Neutrophil (primary cell): ENCODE measurements around the gene NAA60.

Source experiments
- H3K27ac ChIP-seq: fragments of 200-600 bp; sonication (generic); 2 replicates; pipeline ENCODE4 v1.5.1; 2016; ENCODE audit warnings: mild to moderate bottlenecking, moderate library complexity
- H3K27me3 ChIP-seq: fragments of 200-600 bp; sonication (generic); 2 replicates; pipeline ENCODE4 v1.6.0; 2016; ENCODE audit warnings: mild to moderate bottlenecking
- H3K36me3 ChIP-seq: fragments of 200-600 bp; sonication (generic); 2 replicates; pipeline ENCODE4 v1.5.1; 2017
- H3K4me1 ChIP-seq, 2 experiments: fragments of 200-600 bp in 1 of 2; sonication (generic) in 1 of 2; 1 replicate in 1 of 2; 2 replicates in 1 of 2; pipeline versions ENCODE4 v1.5.1 to v1.6.1; 2013 to 2016; ENCODE audit warnings: low read depth in 1 of 2, low read length in 1 of 2, mild to moderate bottlenecking in 1 of 2, moderate library complexity in 1 of 2; ENCODE audit not compliant: control insufficient read depth in 1 of 2, insufficient read depth in 1 of 2
- H3K4me3 ChIP-seq, 2 experiments: fragments of 200-600 bp in 1 of 2; sonication (generic) in 1 of 2; 1 replicate in 1 of 2; 2 replicates in 1 of 2; pipeline ENCODE4 v1.5.1; 2013 to 2016; ENCODE audit warnings: low read depth in 1 of 2, low read length in 1 of 2, mild to moderate bottlenecking in 1 of 2, moderate library complexity in 1 of 2
- H3K9me3 ChIP-seq: fragments of 200-600 bp; sonication (generic); 2 replicates; pipeline ENCODE4 v1.5.1; 2016
- CTCF ChIP-seq: fragments of 200-600 bp; sonication (generic); IDR thresholded peaks from 2 replicates; pipeline ENCODE4 v1.5.1; 2016; ENCODE audit warnings: antibody characterized with exemption

The NAA60 gene

GRCh38 chr16:3518292-3518985 is 75.0 kb downstream of the NAA60 start:
- H3K4me1 ChIP-seq = no peaks in the 10 kb centered on the region
- H3K4me3 ChIP-seq = no peak overlapping the region
- no peaks in the 10 kb centered on the region for H3K36me3 ChIP-seq
- TF ChIP-seq CTCF = no peak
- H3K27ac ChIP-seq = no peak overlapping the region
- no peaks in the 10 kb centered on the region for H3K27me3 ChIP-seq
- no peaks in the 10 kb centered on the region for H3K9me3 ChIP-seq

DNA sequence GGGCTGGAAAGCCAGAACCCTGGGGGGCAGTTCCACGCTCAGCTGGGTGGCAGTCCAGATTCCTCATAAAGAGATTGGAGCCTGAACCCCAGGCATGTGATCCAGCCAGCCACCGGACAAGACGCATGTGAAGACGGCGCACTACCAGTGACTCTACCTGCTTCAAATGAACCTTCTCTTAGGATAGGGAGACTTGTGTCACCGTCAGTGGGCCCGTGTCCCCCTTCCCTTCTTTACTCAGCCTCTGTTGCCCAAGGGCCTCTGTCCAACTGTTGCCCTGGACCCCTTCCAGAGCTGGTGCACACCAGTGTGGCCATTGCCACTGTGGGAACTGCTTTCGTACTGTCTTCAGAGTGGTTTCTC is 75.5 kb downstream of the NAA60 start:
- H3K4me1 ChIP-seq = no peaks in the 10 kb centered on the region
- TF ChIP-seq CTCF = no peak
- no peaks in the 10 kb centered on the region for H3K36me3 ChIP-seq
- no peak overlapping the region for H3K4me3 ChIP-seq
- H3K27ac ChIP-seq = no peak overlapping the region
- no peaks in the 10 kb centered on the region for H3K27me3 ChIP-seq
- H3K9me3 ChIP-seq = no peaks in the 10 kb centered on the region

GRCh38 chr16:3519581-3519980 is 76.1 kb downstream of the NAA60 start:
- H3K36me3 ChIP-seq = no peaks in the 10 kb centered on the region

DNA sequence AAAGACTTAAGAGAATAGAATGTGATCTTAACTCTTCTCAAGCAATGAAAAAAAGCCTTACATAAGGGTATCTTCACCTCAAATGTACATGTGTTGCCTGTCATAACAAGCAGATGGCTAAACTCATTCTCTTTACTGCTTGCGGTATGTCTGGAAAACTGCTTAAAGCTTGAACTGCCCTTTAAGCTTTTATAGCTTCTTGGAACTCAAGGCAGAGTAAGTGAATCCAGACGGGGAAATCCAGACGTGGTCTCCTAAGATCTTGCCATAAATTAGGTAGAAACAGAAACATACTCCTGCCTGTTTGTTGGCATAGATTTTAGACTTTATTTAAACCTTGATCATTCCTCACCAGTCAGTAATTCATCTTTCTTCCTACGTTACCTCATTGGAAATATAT is 76.9 kb downstream of the NAA60 start:
- H3K4me1 ChIP-seq = no peaks in the 10 kb centered on the region
- no peak overlapping the region for H3K27ac ChIP-seq
- no peak overlapping the region for H3K4me3 ChIP-seq
- no peaks in the 10 kb centered on the region for H3K36me3 ChIP-seq
- TF ChIP-seq CTCF = no peak
- H3K9me3 ChIP-seq = no peaks in the 10 kb centered on the region
- no peaks in the 10 kb centered on the region for H3K27me3 ChIP-seq

More at GRCh38 chr16:3519581-3519980, 76.1 kb downstream of the NAA60 start:
- Histone ChIP-seq H3K27me3 (no peaks in the 10 kb centered on the region), H3K4me1 (no peaks in the 10 kb centered on the region), H3K9me3 (no peaks in the 10 kb centered on the region), H3K27ac (no peak overlapping the region), H3K4me3 (no peak overlapping the region)
- TF ChIP-seq CTCF = no peak

DNA sequence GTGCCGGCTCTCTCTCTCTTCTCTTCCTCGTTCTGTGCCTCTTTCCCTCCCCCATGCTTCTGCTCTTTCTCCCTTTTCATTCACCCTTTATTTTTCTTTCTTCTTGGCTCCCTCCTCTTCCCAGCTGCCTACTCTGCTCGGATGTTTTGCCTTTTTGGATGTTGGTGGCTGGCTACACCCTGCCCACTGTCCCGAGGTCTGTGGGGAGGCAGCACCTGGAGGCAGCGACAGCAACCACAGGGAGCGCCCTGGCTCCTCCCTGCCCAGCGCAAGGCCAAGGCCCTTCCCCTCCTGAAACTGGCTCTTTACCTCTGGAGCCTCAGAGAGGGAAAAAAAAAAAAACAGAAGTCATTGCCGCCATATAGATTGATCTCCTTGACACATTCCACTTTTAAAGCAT is 77.4 kb downstream of the NAA60 start:
- Histone ChIP-seq H3K27me3 (no peaks in the 10 kb centered on the region), H3K9me3 (no peaks in the 10 kb centered on the region), H3K27ac (no peak overlapping the region), H3K4me3 (no peak overlapping the region), H3K4me1 (no peaks in the 10 kb centered on the region), H3K36me3 (no peaks in the 10 kb centered on the region)
- no peak for TF ChIP-seq CTCF
